C4-2B (cell line): ENCODE results near the gene SSU72.
"Not testable (repeated sequence)": the region's sequence is repeated elsewhere in the genome, so short reads cannot be mapped to it uniquely, and the experiment has no call there.

Experiments used
- H3K27ac ChIP-seq: fragments of 450-650 bp; 2 replicates; pipeline ENCODE4 v1.5.1; 2017
- CTCF ChIP-seq: fragments of 450-650 bp; conservative IDR thresholded peaks from 2 replicates; pipeline ENCODE4 v1.5.1; 2017; ENCODE audit warnings: mild to moderate bottlenecking
- ZFX ChIP-seq: fragments of 450-650 bp; IDR thresholded peaks from 2 replicates; pipeline ENCODE4 v1.6.1; 2017

Gene SSU72

GRCh38 chr1:1517973-1518620, 56.6 kb downstream of the SSU72 start:
- TF ChIP-seq ZFX: no peak
- TF ChIP-seq CTCF: no peak
- no peak overlapping the region for H3K27ac ChIP-seq

GRCh38 chr1:1516923-1517322, 57.7 kb downstream of the SSU72 start:
- not testable (repeated sequence) for H3K27ac ChIP-seq

- not testable (repeated sequence) for H3K27ac ChIP-seq
These were observed 60.3 kb downstream of the SSU72 start for GRCh38 chr1:1514376-1514775.

- H3K27ac ChIP-seq: peak overlapping the region; percentile 96
These were observed 61.0 kb downstream of the SSU72 start for GRCh38 chr1:1513675-1514074.

GRCh38 chr1:1512425-1512824, 62.2 kb downstream of the SSU72 start:
- peak overlapping the region; percentile 96 for H3K27ac ChIP-seq

GRCh38 chr1:1511533-1512285, 63.0 kb downstream of the SSU72 start, which contains the start of gene ATAD3A:
ATAD3A (plus strand) TSS chr1:1512162; CDS start chr1:1512269, 107 bp downstream.
- TF ChIP-seq ZFX: no peak
- TF ChIP-seq CTCF: no peak
- H3K27ac ChIP-seq: peak within 1 kb of the TSS; percentile 96

- H3K27ac ChIP-seq: peak overlapping the region; percentile 96
- no peak for TF ChIP-seq ZFX
- TF ChIP-seq CTCF: no peak
These were observed 63.6 kb downstream of the SSU72 start for GRCh38 chr1:1510912-1511532.

- not testable (repeated sequence) for H3K27ac ChIP-seq
These were observed 65.2 kb downstream of the SSU72 start for GRCh38 chr1:1509465-1509850.

- not testable (repeated sequence) for H3K27ac ChIP-seq
These were observed 65.7 kb downstream of the SSU72 start for GRCh38 chr1:1508775-1509464.

GRCh38 chr1:1507305-1507704, 67.4 kb downstream of the SSU72 start:
- no peak for TF ChIP-seq CTCF
- no peak for TF ChIP-seq ZFX
- H3K27ac ChIP-seq: no peak overlapping the region

- peak overlapping the region; percentile 77 for H3K27ac ChIP-seq
These were observed 68.9 kb downstream of the SSU72 start for GRCh38 chr1:1505801-1506200.
